Measurements from ENCODE around the gene PLIN3.
A peak's percentile ranks its signal among the peaks of the same experiment; 100 is the strongest.

DNA sequence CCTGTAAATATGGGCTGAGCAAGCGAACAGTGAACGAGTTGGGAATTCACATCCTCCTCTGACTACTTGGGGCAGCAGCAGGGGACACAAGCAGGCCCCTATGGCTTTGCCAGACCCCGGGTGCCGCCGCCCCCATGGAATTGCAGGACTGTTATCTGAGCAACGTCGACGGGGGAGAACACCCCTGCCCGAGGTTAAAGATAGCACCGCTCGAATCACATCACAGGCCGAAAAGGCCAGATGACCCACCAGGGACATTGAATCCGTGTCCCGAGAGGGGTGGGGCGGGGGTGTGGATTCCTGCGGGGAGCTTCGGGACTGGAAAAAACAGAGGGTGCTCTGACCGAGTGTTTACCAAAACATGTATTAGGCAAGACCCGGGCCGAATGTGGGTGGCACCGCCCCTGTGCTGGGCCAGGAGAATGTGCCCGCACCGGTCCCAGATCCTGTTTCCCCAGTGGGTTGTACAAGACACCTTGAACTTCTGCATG lies 66.8 kb downstream of the PLIN3 start:
- TF ChIP-seq, protein P1, sequence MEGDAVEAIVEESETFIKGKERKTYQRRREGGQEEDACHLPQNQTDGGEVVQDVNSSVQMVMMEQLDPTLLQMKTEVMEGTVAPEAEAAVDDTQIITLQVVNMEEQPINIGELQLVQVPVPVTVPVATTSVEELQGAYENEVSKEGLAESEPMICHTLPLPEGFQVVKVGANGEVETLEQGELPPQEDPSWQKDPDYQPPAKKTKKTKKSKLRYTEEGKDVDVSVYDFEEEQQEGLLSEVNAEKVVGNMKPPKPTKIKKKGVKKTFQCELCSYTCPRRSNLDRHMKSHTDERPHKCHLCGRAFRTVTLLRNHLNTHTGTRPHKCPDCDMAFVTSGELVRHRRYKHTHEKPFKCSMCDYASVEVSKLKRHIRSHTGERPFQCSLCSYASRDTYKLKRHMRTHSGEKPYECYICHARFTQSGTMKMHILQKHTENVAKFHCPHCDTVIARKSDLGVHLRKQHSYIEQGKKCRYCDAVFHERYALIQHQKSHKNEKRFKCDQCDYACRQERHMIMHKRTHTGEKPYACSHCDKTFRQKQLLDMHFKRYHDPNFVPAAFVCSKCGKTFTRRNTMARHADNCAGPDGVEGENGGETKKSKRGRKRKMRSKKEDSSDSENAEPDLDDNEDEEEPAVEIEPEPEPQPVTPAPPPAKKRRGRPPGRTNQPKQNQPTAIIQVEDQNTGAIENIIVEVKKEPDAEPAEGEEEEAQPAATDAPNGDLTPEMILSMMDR (IDR thresholded peaks at IDR 0.05), result no peak
- peak in 1 of 2 donors; percentile 57 for TF ChIP-seq POLR2A (IDR thresholded peaks at IDR 0.05)
